OCI-LY3 (cell line): ENCODE results near the gene PSMG3.

Experiments used
- H2AFZ ChIP-seq: fragments of 200-600, 300-600 bp; shearing (Covaris generic); 2 replicates; pipeline ENCODE4 v1.6.0; 2014; ENCODE audit warnings: antibody characterized with exemption, low read depth, low read length
- H3K27ac ChIP-seq: fragments of 200-600, 300-600 bp; sonication (generic); 2 replicates; pipeline ENCODE4 v1.5.1; 2014; ENCODE audit warnings: mild to moderate bottlenecking, low read length, moderate library complexity, mixed read lengths
- H3K27me3 ChIP-seq: fragments of 200-600, 300-600 bp; sonication (generic); 2 replicates; pipeline ENCODE4 v1.6.1; 2014; ENCODE audit warnings: low read depth, low read length, mixed read lengths
- H3K36me3 ChIP-seq: fragments of 200-600, 300-600 bp; sonication (generic); replicated peaks from 2 replicates; pipeline ENCODE3; 2014; ENCODE audit warnings: low read depth, low read length, mixed read lengths
- H3K4me1 ChIP-seq: fragments of 300-600, 200-600 bp; sonication (generic); 2 replicates; pipeline ENCODE4 v1.6.1; 2014; ENCODE audit warnings: low read length, mixed read lengths
- H3K4me2 ChIP-seq: fragments of 200-600, 300-600 bp; sonication (generic); 2 replicates; pipeline ENCODE4 v1.6.1; 2014; ENCODE audit warnings: low read length, mixed read lengths
- H3K4me3 ChIP-seq: fragments of 300-600, 200-600 bp; sonication (generic); 2 replicates; pipeline ENCODE4 v1.5.1; 2014; ENCODE audit warnings: antibody characterized with exemption, mild to moderate bottlenecking, low read length, moderate library complexity
- H3K79me2 ChIP-seq: fragments of 300-600, 200-600 bp; shearing (Covaris generic); 2 replicates; pipeline ENCODE4 v1.6.1; 2014; ENCODE audit warnings: mild to moderate bottlenecking, low read length, mixed read lengths
- H3K9ac ChIP-seq: fragments of 300-600, 200-600 bp; shearing (Covaris generic); 2 replicates; pipeline ENCODE4 v1.6.0; 2014; ENCODE audit warnings: mild to moderate bottlenecking, low read length, moderate library complexity
- H3K9me3 ChIP-seq: fragments of 200-600, 300-600 bp; shearing (Covaris generic); 2 replicates; pipeline ENCODE4 v1.6.1; 2014; ENCODE audit warnings: low read length, mixed read lengths; ENCODE audit not compliant: insufficient read depth
- H4K20me1 ChIP-seq: fragments of 200-600, 300-600 bp; sonication (generic); 2 replicates; pipeline ENCODE4 v1.6.1; 2016; ENCODE audit warnings: low read length, mixed read lengths; ENCODE audit not compliant: insufficient read depth
- CTCF ChIP-seq: fragments of 200-600, 300-600 bp; sonication (generic); IDR thresholded peaks from 2 replicates; pipeline ENCODE4 v1.5.1; 2014; ENCODE audit warnings: antibody characterized with exemption, low read length, low read depth
- EZH2phosphoT487 ChIP-seq: fragments of 200-600 bp; shearing (Covaris generic); IDR thresholded peaks from 2 replicates; pipeline ENCODE4 v1.6.1; 2018; ENCODE audit warnings: antibody characterized with exemption, mixed run types, low read depth

PSMG3 gene

DNA sequence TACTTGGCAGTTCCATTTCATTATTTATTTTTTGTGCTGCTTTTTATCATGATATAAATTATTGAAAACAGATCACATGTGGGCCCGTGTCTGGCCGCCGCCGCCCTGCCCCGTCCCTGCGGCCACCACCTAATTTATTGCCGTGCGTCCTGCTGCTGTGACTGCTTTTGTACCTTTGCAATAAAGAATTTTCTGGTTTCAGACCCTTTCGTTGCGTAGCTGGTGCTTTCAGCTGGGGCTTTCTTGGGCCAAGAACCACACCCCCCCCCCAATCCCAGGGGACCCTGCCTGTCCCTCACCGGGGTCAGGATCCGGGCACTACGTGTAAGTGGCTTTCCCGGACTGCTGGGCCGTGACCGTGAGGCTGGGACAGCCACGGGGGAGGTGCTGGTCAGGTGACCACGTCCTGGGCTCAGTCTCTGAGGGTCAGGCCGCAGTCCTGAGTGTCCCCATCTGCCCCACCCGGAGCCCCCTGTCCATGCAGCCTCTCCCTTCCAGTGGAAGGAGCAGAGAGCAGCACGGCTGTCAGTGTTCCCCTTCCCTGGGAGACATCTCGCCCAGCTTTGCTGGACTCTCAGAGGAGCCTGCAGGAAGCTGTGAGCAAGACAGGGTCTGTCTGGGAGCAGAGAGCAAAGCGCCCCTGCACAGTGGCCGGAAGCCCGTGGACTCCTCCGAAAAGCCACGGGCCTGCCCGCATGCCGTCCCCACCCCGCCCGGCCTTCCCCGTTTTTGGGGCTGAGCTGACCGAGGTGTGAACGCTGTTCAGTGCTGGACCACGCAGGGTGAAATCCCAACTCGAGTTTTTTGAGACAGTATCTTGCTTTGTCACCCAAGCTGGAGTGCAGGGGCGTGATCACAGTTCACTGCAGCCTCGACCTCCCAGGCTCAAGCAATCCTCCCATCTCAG is 26.7 kb downstream of the PSMG3 start:
- no peaks in the 10 kb centered on the region for H3K9me3 ChIP-seq
- H3K36me3 ChIP-seq, result no peaks in the 10 kb centered on the region
- H3K4me3 ChIP-seq, result no peak overlapping the region
- no peak overlapping the region for H3K9ac ChIP-seq
- H4K20me1 ChIP-seq, result peaks cover 3% of the 10 kb centered on the region
- no peak overlapping the region for H2AFZ ChIP-seq
- TF ChIP-seq CTCF, result no peak
- H3K27me3 ChIP-seq, result no peaks in the 10 kb centered on the region
- peaks cover 11% of the 10 kb centered on the region for H3K79me2 ChIP-seq
- no peaks in the 10 kb centered on the region for H3K4me1 ChIP-seq
- H3K4me2 ChIP-seq, result no peak overlapping the region
- no peak overlapping the region for H3K27ac ChIP-seq

DNA sequence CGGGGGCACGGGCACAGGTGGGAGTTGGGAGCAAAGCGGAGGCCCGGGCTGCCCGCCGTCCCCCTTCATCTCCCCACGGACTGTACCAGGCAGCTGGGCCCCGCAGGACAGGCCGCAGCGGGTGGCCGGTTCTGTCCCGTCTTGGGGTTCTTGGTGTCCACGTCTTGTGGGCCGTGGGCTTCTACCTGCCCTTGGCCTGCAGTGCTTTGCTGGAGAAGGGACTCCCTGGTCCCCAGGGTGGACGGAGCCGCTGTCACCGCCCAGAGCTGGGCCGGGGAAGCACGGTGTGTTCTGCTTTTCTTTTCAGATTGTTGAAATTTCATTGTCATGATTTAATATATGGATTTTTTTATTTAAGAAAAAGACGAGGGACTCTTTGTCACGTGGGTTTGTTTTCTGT is 27.5 kb downstream of the PSMG3 start:
- Histone ChIP-seq H3K79me2 (peaks cover 19% of the 10 kb centered on the region), H3K4me2 (no peak overlapping the region), H3K9me3 (no peaks in the 10 kb centered on the region), H4K20me1 (peaks cover 11% of the 10 kb centered on the region), H3K36me3 (no peaks in the 10 kb centered on the region), H3K4me1 (no peaks in the 10 kb centered on the region), H3K27me3 (no peaks in the 10 kb centered on the region), H3K4me3 (no peak overlapping the region), H3K9ac (no peak overlapping the region), H3K27ac (no peak overlapping the region), H2AFZ (no peak overlapping the region)
- TF ChIP-seq CTCF (no peak), EZH2phosphoT487 (no peak)

DNA sequence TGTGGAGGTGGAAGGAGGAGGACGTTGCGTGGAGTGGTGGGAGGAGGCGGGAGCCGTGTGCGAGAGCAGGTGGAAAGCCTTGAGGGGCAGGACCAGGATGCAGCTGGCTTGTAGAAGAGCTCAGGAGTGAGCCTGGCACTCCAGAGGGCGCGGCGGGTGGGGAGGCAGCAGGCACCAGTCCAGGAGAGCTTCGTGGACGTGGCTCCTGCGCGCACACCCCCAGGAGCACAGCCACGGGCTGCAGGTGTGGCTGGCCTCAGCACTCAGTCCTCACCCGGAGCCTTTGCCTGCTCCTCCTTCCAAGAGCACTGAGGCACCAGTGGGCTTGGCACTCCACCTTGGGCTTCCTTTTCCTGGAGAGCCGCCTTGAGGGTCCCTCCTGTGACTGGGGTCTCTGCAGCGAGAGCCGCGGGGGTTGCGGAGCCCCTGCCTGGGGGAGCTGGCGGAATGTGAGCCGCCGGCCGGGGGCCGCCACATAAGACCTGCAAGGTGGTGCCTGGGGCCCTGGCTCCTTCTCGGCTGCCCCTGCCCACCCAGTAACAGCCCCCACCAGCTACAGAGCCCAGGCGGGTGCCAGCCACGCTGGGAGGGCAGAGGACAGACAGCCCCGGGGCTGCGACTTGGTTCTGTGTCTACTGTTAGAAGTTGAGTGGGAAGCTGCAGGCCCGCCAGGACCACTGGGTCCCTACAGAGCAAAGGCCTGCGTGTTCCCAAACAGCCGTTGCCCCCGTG is 28.2 kb downstream of the PSMG3 start:
- Histone ChIP-seq H3K27ac (no peak overlapping the region), H3K9ac (no peak overlapping the region), H3K79me2 (peaks cover 26% of the 10 kb centered on the region), H3K4me1 (no peaks in the 10 kb centered on the region), H3K4me2 (no peak overlapping the region), H3K36me3 (no peaks in the 10 kb centered on the region), H3K27me3 (no peaks in the 10 kb centered on the region), H3K4me3 (no peak overlapping the region), H4K20me1 (peaks cover 18% of the 10 kb centered on the region), H3K9me3 (no peaks in the 10 kb centered on the region), H2AFZ (no peak overlapping the region)
- TF ChIP-seq CTCF (no peak), EZH2phosphoT487 (no peak)

GRCh38 chr7:1540776-1541271 is 29.0 kb downstream of the PSMG3 start:
- H3K4me1 ChIP-seq, result no peaks in the 10 kb centered on the region
- H4K20me1 ChIP-seq, result peaks cover 26% of the 10 kb centered on the region
- H3K27me3 ChIP-seq, result no peaks in the 10 kb centered on the region
- H3K4me3 ChIP-seq, result no peak overlapping the region
- H3K9ac ChIP-seq, result no peak overlapping the region
- H2AFZ ChIP-seq, result no peak overlapping the region
- H3K36me3 ChIP-seq, result no peaks in the 10 kb centered on the region
- H3K4me2 ChIP-seq, result no peak overlapping the region
- H3K79me2 ChIP-seq, result peaks cover 34% of the 10 kb centered on the region
- TF ChIP-seq CTCF (no peak), EZH2phosphoT487 (no peak)
- H3K9me3 ChIP-seq, result no peaks in the 10 kb centered on the region
- no peak overlapping the region for H3K27ac ChIP-seq
